ENCODE data around the gene TXNDC12. TPM values are rescaled to one million over a fixed set of nuclear protein-coding genes. Genes with fewer than 3 reads are reported as not detected.
"Not testable (repeated sequence)": the region's sequence is repeated elsewhere in the genome, so short reads cannot be mapped to it uniquely, and the experiment has no call there.

Gene TXNDC12
- total RNA-seq = 10 to 100 TPM; 25.7 to 38.7 TPM

GRCh38 chr1:52055066-52055865 lies at the start of gene TXNDC12:
Gene TXNDC12 (minus strand): TSS chr1:52055191. CDS start chr1:52055096, 95 bp downstream.
- no peaks in the 10 kb centered on the region for H3K9me3 ChIP-seq

GRCh38 chr1:52102336-52103013 lies 47.5 kb upstream of the TXNDC12 start:
- Histone ChIP-seq H3K36me3 (replicated peaks in 1 of 2; ENCODE audit: insufficient read depth in 1 of 2, low read depth in 2 of 2) (no peaks in the 10 kb centered on the region), H3K4me1 (peaks cover 6% of the 10 kb centered on the region), H3K4me3 (no peak overlapping the region), H3K9me3 (no peaks in the 10 kb centered on the region), H3K27me3 (no peaks in the 10 kb centered on the region), H3K27ac (no peak overlapping the region)
- DNase-seq (no peak), ATAC-seq (no peak)
- intact Hi-C loops (cut with DNase I) = no loop called here
- no peak for TF ChIP-seq POLR2A (IDR thresholded peaks at IDR 0.05)
- no peak for TF ChIP-seq CTCF (IDR thresholded peaks at IDR 0.05)
- 93 to 96% methylated on average over 1 of the region's 1 CpG for WGBS, 2 donors

More at GRCh38 chr1:52055066-52055865, at the start of gene TXNDC12:
- DNase-seq = peak; percentile 85 to 92 (median 90)
- Histone ChIP-seq H3K27me3 (no peaks in the 10 kb centered on the region), H3K36me3 (replicated peaks in 1 of 2; ENCODE audit: insufficient read depth in 1 of 2, low read depth in 2 of 2) (no peaks in the 10 kb centered on the region), H3K4me3 (peak within 1 kb of the TSS; percentile 83 to 87), H3K27ac (peak within 1 kb of the TSS; percentile 91 to 98 (median 94)), H3K4me1 (peaks cover 41% of the 10 kb centered on the region)
- TF ChIP-seq CTCF (IDR thresholded peaks at IDR 0.05) (no peak), POLR2A (IDR thresholded peaks at IDR 0.05) (peak; percentile 67 to 88 (median 88))
- ATAC-seq = peak; percentile 85
- intact Hi-C loops (cut with DNase I) = no loop called here
- WGBS, 2 donors = 0% methylated on average over 45 of the region's 45 CpGs

- H3K36me3 ChIP-seq (replicated peaks in 1 of 2; ENCODE audit: insufficient read depth in 1 of 2, low read depth in 2 of 2) = no peaks in the 10 kb centered on the region
- H3K27me3 ChIP-seq = no peaks in the 10 kb centered on the region
- no peaks in the 10 kb centered on the region for H3K9me3 ChIP-seq
- H3K27ac ChIP-seq = no peak overlapping the region
- ATAC-seq (no peak), DNase-seq (no peak)
- no peak for TF ChIP-seq POLR2A (IDR thresholded peaks at IDR 0.05)
- TF ChIP-seq CTCF (IDR thresholded peaks at IDR 0.05) = no peak
- H3K4me1 ChIP-seq = peaks cover 6% of the 10 kb centered on the region
- WGBS, 2 donors = 34 to 36% methylated on average over 5 to 8 of the region's 8 CpGs
- intact Hi-C loops (cut with DNase I) = no loop called here
- H3K4me3 ChIP-seq = no peak overlapping the region
Measured at GRCh38 chr1:52098139-52098871, 43.3 kb upstream of the TXNDC12 start.

DNA sequence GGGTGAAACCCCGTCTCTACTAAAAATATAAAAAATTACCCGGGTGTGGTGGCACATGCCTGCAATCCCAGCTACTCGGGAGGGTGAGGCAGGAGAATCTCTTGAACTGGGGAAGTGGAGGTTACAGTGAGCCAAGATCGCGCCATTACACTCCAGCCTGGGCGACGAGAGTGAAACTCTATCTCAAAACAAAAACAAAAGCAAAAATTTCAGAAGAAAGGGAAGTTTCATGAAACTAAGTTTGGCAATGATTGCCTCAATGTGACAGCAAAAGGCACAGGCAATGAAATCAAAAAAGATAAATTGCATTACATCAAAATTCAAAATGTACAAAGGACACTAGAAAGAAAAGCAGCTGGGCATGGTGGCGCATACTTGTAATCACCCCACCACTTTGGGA lies 41.2 kb upstream of the TXNDC12 start:
- peaks cover 6% of the 10 kb centered on the region for H3K4me1 ChIP-seq
- no peaks in the 10 kb centered on the region for H3K9me3 ChIP-seq
- WGBS, 2 donors = 72 to 86% methylated on average over 8 of the region's 8 CpGs
- H3K36me3 ChIP-seq (replicated peaks in 1 of 2; ENCODE audit: insufficient read depth in 1 of 2, low read depth in 2 of 2) = no peaks in the 10 kb centered on the region
- ATAC-seq = no peak
- no peak for DNase-seq
- intact Hi-C loops (cut with DNase I) = no loop called here
- TF ChIP-seq CTCF (IDR thresholded peaks at IDR 0.05) (no peak), POLR2A (IDR thresholded peaks at IDR 0.05) (no peak)
- no peaks in the 10 kb centered on the region for H3K27me3 ChIP-seq
- no peak overlapping the region for H3K27ac ChIP-seq
- H3K4me3 ChIP-seq = no peak overlapping the region

DNA sequence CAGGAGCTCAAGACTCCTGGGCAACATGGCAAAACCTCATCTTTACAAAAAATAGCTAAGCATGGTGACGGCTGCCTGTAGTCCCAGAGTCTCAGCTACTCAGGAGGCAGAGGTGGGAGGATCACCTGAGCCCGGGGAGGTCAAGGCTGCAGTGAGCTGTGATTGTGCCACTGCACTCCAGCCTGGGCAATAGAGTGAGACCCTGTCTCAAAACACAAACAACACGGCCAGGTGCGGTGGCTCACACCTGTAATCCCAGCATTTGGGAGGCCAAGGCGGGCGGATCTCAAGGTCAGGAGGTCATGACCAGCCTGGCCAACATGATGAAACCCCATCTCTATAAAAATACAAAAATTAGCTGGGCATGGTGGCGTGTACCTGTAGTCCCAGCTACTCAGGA lies 39.3 kb upstream of the TXNDC12 start:
- H3K4me1 ChIP-seq; DNase-seq; ATAC-seq; H3K27ac ChIP-seq; H3K4me3 ChIP-seq; H3K36me3 ChIP-seq (replicated peaks in 1 of 2; ENCODE audit: insufficient read depth in 1 of 2, low read depth in 2 of 2); H3K27me3 ChIP-seq; intact Hi-C loops (cut with DNase I); H3K9me3 ChIP-seq: not testable (repeated sequence)
- 84 to 93% methylated on average over 5 to 7 of the region's 7 CpGs for WGBS, 2 donors

GRCh38 chr1:52087892-52088291 lies 32.9 kb upstream of the TXNDC12 start:
- H3K4me3 ChIP-seq; DNase-seq; H3K4me1 ChIP-seq; H3K36me3 ChIP-seq (replicated peaks in 1 of 2; ENCODE audit: insufficient read depth in 1 of 2, low read depth in 2 of 2); H3K27ac ChIP-seq; H3K9me3 ChIP-seq; intact Hi-C loops (cut with DNase I); ATAC-seq; H3K27me3 ChIP-seq: not testable (repeated sequence)

Measured in body of pancreas (tissue), 4 donors.